Naive thymus-derived CD4-positive, alpha-beta T cell (primary cell): ENCODE data around the gene MIER2. TPM values are rescaled to one million over a fixed set of nuclear protein-coding genes. Genes with fewer than 3 reads are reported as not detected.
A peak's percentile ranks its signal among the peaks of the same experiment; 100 is the strongest.

Experiments used
- ATAC-seq: fragments of 150-1000 bp; cut with Tn5 transposase; 2 replicates; pipeline ENCODE4 v1.10.0; 2021; ENCODE audit warnings: mild to moderate bottlenecking, moderate library complexity
- CTCF ChIA-PET: fragments of 350-600 bp; sonication (Branson Sonifier 250); formaldehyde crosslinking; loops from one replicate; lab custom pipeline; 2021; ENCODE audit warnings: antibody characterized with exemption; lab: Charles Lee
- POLR2A ChIA-PET: fragments of 350-600 bp; sonication (Branson Sonifier 250); formaldehyde crosslinking; loops from one replicate; lab custom pipeline; 2021; ENCODE audit warnings: antibody characterized with exemption, inconsistent platforms; lab: Charles Lee
- DNase-seq, 9 donors: peaks; one replicate each; pipeline versions ENCODE4 v3.0.0 to v3.0.0-alpha.2; 2020 to 2022; ENCODE audit warnings: mixed read lengths in 1 of 9
- H3K27ac ChIP-seq: one replicate; pipeline ENCODE4 v1.7.0; 2013; ENCODE audit warnings: mild to moderate bottlenecking, low read depth, low read length, moderate library complexity
- H3K27me3 ChIP-seq, 2 donors: one replicate each; pipeline ENCODE4 v1.7.0; 2013; ENCODE audit warnings: low read length in 2 of 2, mild to moderate bottlenecking in 2 of 2, moderate library complexity in 2 of 2; ENCODE audit not compliant: control insufficient read depth in 2 of 2, insufficient read depth in 2 of 2
- H3K36me3 ChIP-seq, 3 experiments: 1 replicate in 2 of 3; 2 replicates in 1 of 3; pipeline ENCODE4 v1.7.0; 2013; ENCODE audit warnings: low read length in 3 of 3, mild to moderate bottlenecking in 3 of 3, moderate library complexity in 1 of 3; ENCODE audit not compliant: insufficient read depth in 3 of 3, control insufficient read depth in 2 of 3
- H3K4me1 ChIP-seq, 2 donors: one replicate each; pipeline ENCODE4 v1.7.0; 2013; ENCODE audit warnings: low read length in 2 of 2, mild to moderate bottlenecking in 2 of 2, moderate library complexity in 1 of 2; ENCODE audit not compliant: control insufficient read depth in 2 of 2, insufficient read depth in 2 of 2
- H3K4me3 ChIP-seq: 2 replicates; pipeline ENCODE4 v1.7.0; 2013; ENCODE audit warnings: mild to moderate bottlenecking, low read length
- H3K9me3 ChIP-seq, 3 experiments: 1 replicate in 2 of 3; 2 replicates in 1 of 3; pipeline ENCODE4 v1.7.0; 2013; ENCODE audit warnings: low read length in 3 of 3; ENCODE audit not compliant: control insufficient read depth in 2 of 3
- H3K27ac Mint-ChIP-seq, 9 donors: one replicate each; pipeline ENCODE4 v1.8.0; 2020 to 2022; ENCODE audit warnings: mixed read lengths in 9 of 9, mild to moderate bottlenecking in 8 of 9, moderate library complexity in 5 of 9, inconsistent platforms in 2 of 9
- H3K27me3 Mint-ChIP-seq, 5 donors: one replicate each; pipeline ENCODE4 v1.8.0; 2021 to 2022; ENCODE audit warnings: mixed read lengths in 5 of 5, mild to moderate bottlenecking in 1 of 5
- H3K36me3 Mint-ChIP-seq, 5 donors: one replicate each; pipeline ENCODE4 v1.8.0; 2020 to 2022; ENCODE audit warnings: mixed read lengths in 5 of 5, mild to moderate bottlenecking in 3 of 5, inconsistent platforms in 1 of 5
- H3K4me1 Mint-ChIP-seq, 7 donors: one replicate each; pipeline ENCODE4 v1.8.0; 2020 to 2022; ENCODE audit warnings: mixed read lengths in 7 of 7, mild to moderate bottlenecking in 3 of 7, inconsistent platforms in 1 of 7
- H3K4me3 Mint-ChIP-seq, 10 donors: one replicate each; pipeline ENCODE4 v1.8.0; 2020 to 2022; ENCODE audit warnings: mild to moderate bottlenecking in 10 of 10, mixed read lengths in 10 of 10, moderate library complexity in 6 of 10, inconsistent platforms in 2 of 10
- H3K9me3 Mint-ChIP-seq, 11 donors: one replicate each; pipeline ENCODE4 v1.8.0; 2020 to 2022; ENCODE audit warnings: mixed read lengths in 11 of 11, mild to moderate bottlenecking in 4 of 11, inconsistent platforms in 1 of 11, moderate library complexity in 1 of 11
- intact Hi-C, 2 donors: fragments of 100-400 bp; cut with micrococcal nuclease; formaldehyde crosslinking; loops; one replicate each; pipeline ENCODE4 v1.15.1; 2023
- polyA plus RNA-seq, 2 donors: library from polyadenylated mRNA; unstranded; fragments of 300-500 nt; fragmentation: Illumina TruSeq; gene quantifications; one replicate each; pipeline ENCODE4 v1.2.3, GENCODE V29; 2021
- total RNA-seq, 6 experiments: library from RNA in 5 of 6; stranded (reverse) in 5 of 6; gene quantifications; 1 replicate in 5 of 6; 2 replicates in 1 of 6; pipeline ENCODE4 v1.2.3 and lab custom pipeline; 2021 to 2026

The MIER2 gene
- total and polyA plus RNA-seq, 7 experiments from 2014 or later, result 3.9 to 24.6 (median 16.4) TPM

DNA sequence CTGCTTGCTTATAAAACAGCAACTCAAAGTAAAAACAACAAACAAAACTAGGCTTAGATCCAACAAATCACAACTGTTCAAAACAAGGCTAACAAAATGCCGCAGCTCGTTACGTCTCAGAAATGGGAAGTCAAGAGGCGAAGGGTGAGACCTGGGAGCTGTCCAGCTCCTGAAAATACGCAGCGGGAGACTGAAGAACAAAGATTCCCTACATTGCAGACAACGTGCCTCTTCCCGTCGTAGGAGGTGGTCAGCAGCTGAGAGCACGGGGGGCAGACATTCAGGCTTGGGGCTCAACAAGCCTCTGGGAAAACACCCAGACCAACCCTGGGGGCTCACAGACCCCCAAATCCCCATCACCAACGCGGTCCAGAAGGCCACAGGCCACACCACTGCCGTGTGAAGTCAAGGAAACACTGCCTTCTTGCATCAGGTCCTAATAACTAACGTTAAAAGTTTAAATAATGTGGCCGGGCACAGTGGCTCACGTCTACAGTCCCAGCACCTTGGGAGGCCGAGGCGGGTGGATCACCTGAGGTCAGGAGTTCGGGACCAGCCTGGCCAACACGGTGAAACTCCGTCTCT lies 66.9 kb downstream of the MIER2 start:
- Mint-ChIP-seq H3K27ac (no peak overlapping the region), H3K4me1 (no peaks in the 10 kb centered on the region), H3K9me3 (peaks cover 0 to 3% (median 0%) of the 10 kb centered on the region in 11 donors), H3K4me3 (no peak overlapping the region), H3K27me3 (peaks cover 18 to 45% (median 38%) of the 10 kb centered on the region in 5 donors), H3K36me3 (peaks cover 0 to 6% (median 0%) of the 10 kb centered on the region in 5 donors)
- Histone ChIP-seq H3K4me3 (no peak overlapping the region), H3K36me3 (no peaks in the 10 kb centered on the region), H3K27me3 (peaks cover 0 to 5% of the 10 kb centered on the region in 2 donors), H3K4me1 (no peaks in the 10 kb centered on the region), H3K9me3 (no peaks in the 10 kb centered on the region), H3K27ac (no peak overlapping the region)
- POLR2A ChIA-PET, result no interaction called here
- CTCF ChIA-PET, result no interaction called here
- intact Hi-C loops, result no loop called here
- DNase-seq (no peak), ATAC-seq (no peak)

DNA sequence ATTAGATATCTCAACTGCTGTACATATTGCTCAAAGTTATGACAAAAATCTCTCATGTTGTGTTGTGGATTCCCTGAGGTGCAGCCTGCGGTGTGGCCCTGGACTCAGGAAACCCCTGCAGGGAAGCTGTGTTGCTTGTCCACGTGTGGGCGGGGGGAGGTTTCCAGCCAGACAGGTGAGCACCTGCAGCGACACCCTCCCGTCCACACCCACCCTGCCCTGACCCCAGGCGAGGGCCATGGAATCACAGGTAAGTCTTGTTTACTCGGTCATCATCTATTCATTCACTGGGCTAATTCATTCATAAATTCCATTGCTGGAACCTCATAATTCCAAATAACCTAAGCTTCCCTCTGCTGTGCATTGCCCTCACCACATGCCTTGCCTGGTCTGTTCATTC lies 67.5 kb downstream of the MIER2 start:
- H3K4me1 Mint-ChIP-seq, result no peaks in the 10 kb centered on the region
- peaks cover 0 to 6% (median 0%) of the 10 kb centered on the region in 5 donors for H3K36me3 Mint-ChIP-seq
- H3K27ac Mint-ChIP-seq, result no peak overlapping the region
- Histone ChIP-seq H3K36me3 (no peaks in the 10 kb centered on the region), H3K27me3 (peaks cover 0 to 5% of the 10 kb centered on the region in 2 donors), H3K4me1 (no peaks in the 10 kb centered on the region), H3K4me3 (no peak overlapping the region), H3K9me3 (no peaks in the 10 kb centered on the region), H3K27ac (no peak overlapping the region)
- H3K4me3 Mint-ChIP-seq, result no peak overlapping the region
- H3K27me3 Mint-ChIP-seq, result peaks cover 19 to 48% (median 41%) of the 10 kb centered on the region in 5 donors
- DNase-seq, result no peak
- intact Hi-C loops, result no loop called here
- ChIA-PET POLR2A (no interaction called here), CTCF (no interaction called here)
- peaks cover 0 to 3% (median 0%) of the 10 kb centered on the region in 11 donors for H3K9me3 Mint-ChIP-seq
- ATAC-seq, result no peak

DNA sequence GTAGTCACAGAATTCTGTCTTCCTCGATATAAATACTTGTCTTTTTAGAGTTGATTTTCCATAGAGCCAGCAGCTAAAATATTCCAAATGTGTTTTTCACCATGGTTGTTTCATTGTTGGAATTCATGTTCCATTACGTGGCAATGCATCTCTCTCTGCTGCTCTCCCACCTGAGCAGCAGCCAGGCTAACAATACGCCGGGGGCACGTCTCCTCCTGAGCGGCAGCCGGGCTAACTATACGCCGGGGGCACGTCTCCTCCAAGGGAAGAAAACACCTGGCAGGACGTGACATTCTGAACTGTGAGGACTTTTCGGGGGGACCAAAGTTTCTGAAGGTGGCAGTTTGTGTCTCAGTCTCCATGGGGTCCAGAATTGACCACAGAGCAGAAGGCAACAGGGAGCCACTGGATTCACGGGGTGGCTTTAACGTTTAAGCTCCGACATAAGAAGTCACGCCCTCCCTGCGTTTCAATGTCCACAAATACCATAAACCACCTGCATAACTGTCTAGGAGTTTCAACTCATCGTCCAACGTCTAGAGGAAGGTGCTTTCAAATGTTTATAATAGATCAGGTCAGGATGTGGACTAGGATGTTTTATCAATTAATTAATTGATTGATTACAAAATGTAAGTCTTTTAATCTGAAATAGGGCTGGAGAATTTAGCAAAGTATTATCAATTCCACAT lies 68.5 kb downstream of the MIER2 start:
- H3K9me3 Mint-ChIP-seq, result peaks cover 0 to 3% (median 0%) of the 10 kb centered on the region in 11 donors
- peaks cover 24 to 53% (median 44%) of the 10 kb centered on the region in 5 donors for H3K27me3 Mint-ChIP-seq
- no peaks in the 10 kb centered on the region for H3K4me1 ChIP-seq
- no peak overlapping the region for H3K27ac Mint-ChIP-seq
- intact Hi-C loops, result no loop called here
- no peak overlapping the region for H3K4me3 Mint-ChIP-seq
- peaks cover 0 to 6% (median 0%) of the 10 kb centered on the region in 5 donors for H3K36me3 Mint-ChIP-seq
- DNase-seq (no peak), ATAC-seq (no peak)
- peaks cover 0 to 5% of the 10 kb centered on the region in 2 donors for H3K27me3 ChIP-seq
- no peak overlapping the region for H3K27ac ChIP-seq
- no peaks in the 10 kb centered on the region for H3K9me3 ChIP-seq
- H3K36me3 ChIP-seq, result no peaks in the 10 kb centered on the region
- POLR2A ChIA-PET, result no interaction called here
- no peak overlapping the region for H3K4me3 ChIP-seq
- CTCF ChIA-PET, result no interaction called here
- no peaks in the 10 kb centered on the region for H3K4me1 Mint-ChIP-seq

DNA sequence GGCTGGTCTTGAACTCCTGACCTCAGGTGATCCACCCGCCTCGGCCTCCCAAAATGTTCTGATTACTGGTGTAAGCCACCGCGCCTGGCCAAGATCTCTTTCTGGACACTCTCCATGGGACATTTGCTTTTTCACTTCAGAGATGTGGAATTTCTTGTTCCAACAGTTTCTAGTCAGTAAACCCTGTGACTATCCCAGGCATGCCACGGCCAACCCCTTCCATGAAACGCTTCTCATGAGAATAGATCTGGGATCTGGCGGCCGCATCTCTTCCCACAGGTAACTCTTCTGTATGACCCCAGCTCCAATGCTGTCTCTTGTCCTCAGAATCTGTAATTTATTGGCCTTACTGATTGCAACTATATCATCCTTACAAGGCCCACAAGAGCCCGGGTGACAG lies 69.6 kb downstream of the MIER2 start:
- Histone ChIP-seq H3K4me1 (no peaks in the 10 kb centered on the region), H3K27me3 (peaks cover 0 to 5% of the 10 kb centered on the region in 2 donors), H3K4me3 (no peak overlapping the region), H3K9me3 (no peaks in the 10 kb centered on the region), H3K36me3 (no peaks in the 10 kb centered on the region), H3K27ac (no peak overlapping the region)
- Mint-ChIP-seq H3K27me3 (peaks cover 26 to 56% (median 44%) of the 10 kb centered on the region in 5 donors), H3K9me3 (peaks cover 0 to 3% (median 0%) of the 10 kb centered on the region in 11 donors), H3K4me1 (no peaks in the 10 kb centered on the region), H3K27ac (no peak overlapping the region), H3K36me3 (peaks cover 0 to 6% (median 0%) of the 10 kb centered on the region in 5 donors), H3K4me3 (no peak overlapping the region)
- DNase-seq (no peak), ATAC-seq (no peak)
- POLR2A ChIA-PET, result no interaction called here
- intact Hi-C loops, result no loop called here
- CTCF ChIA-PET, result no interaction called here

DNA sequence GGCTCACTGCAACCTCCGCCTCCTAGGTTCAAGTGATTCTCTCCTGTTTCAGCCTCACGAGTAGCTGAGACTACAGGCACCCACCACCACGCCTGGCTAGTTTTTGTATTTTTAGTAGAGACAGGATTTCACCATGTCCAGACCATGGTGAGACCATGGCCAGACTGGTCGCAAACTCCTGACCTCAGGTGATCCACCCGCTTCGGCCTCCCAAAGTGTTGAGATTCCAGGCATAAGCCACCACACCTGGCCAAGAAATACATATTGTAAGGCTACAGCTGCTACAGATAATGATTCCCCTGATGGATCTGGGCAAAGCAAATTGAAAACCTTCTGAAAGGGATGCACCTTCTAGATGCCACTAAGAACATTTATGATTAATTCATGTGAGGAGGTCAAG lies 71.2 kb downstream of the MIER2 start:
- H3K27ac ChIP-seq, result no peak overlapping the region
- H3K27me3 Mint-ChIP-seq, result peaks cover 31 to 59% (median 48%) of the 10 kb centered on the region in 5 donors
- peaks cover 0 to 3% (median 0%) of the 10 kb centered on the region in 11 donors for H3K9me3 Mint-ChIP-seq
- ChIA-PET POLR2A (no interaction called here), CTCF (no interaction called here)
- ATAC-seq (no peak), DNase-seq (no peak)
- H3K36me3 Mint-ChIP-seq, result peaks cover 0 to 6% (median 0%) of the 10 kb centered on the region in 5 donors
- no peaks in the 10 kb centered on the region for H3K36me3 ChIP-seq
- intact Hi-C loops, result no loop called here
- no peak overlapping the region for H3K4me3 Mint-ChIP-seq
- no peak overlapping the region for H3K4me3 ChIP-seq
- no peaks in the 10 kb centered on the region for H3K4me1 ChIP-seq
- H3K27me3 ChIP-seq, result peaks cover 0 to 5% of the 10 kb centered on the region in 2 donors
- H3K27ac Mint-ChIP-seq, result no peak overlapping the region
- H3K9me3 ChIP-seq, result no peaks in the 10 kb centered on the region
- H3K4me1 Mint-ChIP-seq, result no peaks in the 10 kb centered on the region

DNA sequence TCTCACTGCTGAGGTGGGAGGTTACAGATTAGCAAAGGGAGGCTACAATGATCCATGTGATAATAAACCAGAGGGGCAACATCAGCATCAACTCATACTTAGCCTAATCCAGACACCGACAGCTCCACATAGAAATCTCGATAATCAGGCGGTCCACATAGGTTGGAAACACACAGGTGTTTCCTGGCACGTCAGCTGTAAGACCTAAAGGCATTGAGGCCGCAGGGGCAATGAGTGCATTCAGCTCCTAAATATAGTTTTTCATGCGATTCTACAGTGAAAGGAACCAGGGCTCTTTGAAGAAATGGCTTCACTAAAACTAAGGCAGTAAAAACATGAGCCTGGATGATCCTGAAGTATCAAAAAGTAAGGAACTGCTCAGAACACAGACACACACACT lies 72.7 kb downstream of the MIER2 start:
- Histone ChIP-seq H3K9me3 (no peaks in the 10 kb centered on the region), H3K27me3 (peaks cover 0 to 5% of the 10 kb centered on the region in 2 donors), H3K36me3 (no peaks in the 10 kb centered on the region), H3K27ac (no peak overlapping the region), H3K4me1 (no peaks in the 10 kb centered on the region), H3K4me3 (no peak overlapping the region)
- no peak overlapping the region for H3K4me3 Mint-ChIP-seq
- H3K4me1 Mint-ChIP-seq, result peaks cover 1 to 8% (median 4%) of the 10 kb centered on the region in 7 donors
- no peak for DNase-seq
- H3K9me3 Mint-ChIP-seq, result no peaks in the 10 kb centered on the region
- peaks cover 26 to 62% (median 39%) of the 10 kb centered on the region in 5 donors for H3K27me3 Mint-ChIP-seq
- no peak for ATAC-seq
- ChIA-PET POLR2A (no interaction called here), CTCF (no interaction called here)
- intact Hi-C loops, result no loop called here
- peak overlapping the region in 1 of 9 donors; percentile 64 for H3K27ac Mint-ChIP-seq
- no peaks in the 10 kb centered on the region for H3K36me3 Mint-ChIP-seq
